ENCODE data around the gene NEMF.
"Not testable (repeated sequence)": the region's sequence is repeated elsewhere in the genome, so short reads cannot be mapped to it uniquely, and the experiment has no call there.

The NEMF gene

DNA sequence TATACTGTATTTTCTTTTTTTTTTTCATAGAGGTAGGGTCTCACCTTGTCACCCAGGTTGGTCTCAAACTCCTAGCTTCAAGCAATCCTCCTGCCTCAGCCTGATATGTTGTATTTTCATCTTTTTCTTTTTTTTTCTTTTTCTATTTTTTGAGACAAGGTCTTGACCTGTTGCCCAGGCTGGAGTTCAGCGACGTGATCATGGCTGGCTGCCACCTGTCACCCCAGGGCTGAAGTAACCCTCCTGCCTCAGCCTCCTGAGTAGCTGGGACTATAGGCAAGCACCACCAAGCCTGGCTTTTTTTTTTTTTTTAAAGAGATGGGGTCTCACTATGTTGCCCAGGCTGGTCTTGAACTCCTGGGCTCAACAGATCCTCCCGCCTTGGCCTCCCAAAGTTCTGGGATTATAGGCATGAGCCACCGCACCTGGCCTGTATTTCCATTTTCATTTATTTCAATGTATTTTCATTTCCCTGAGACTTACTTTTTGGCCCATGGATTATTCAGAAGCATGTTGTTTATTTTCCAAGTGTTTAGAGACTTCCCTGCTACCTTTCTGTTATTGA lies 24.1 kb upstream of the NEMF start:
- no peak for DNase-seq

DNA sequence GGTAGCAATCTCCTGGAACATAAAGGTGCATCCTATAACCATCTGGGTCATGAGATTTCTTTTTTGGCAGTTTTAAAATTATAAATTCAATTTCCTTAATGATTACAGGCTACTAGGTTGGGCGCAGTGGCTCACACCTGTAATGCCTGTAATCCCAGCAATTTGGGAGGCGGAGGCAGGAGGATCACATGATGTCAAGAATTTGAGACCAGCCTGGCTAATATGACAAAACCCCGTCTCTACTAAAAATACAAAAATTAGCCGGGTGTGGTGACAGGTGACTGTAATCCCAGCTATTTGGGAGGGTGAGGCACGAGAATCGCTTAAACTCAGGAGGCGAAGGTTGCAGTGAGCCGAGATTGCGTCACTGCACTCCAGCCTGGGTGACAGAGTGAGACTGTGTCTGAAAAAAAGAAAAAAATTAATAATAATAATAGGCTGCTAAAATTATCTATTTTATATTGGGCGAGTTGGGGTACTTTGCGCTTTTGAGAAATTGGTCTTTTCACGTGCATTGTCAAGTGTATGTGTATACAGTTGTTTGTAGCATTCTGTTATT lies 23.1 kb upstream of the NEMF start:
- DNase-seq: no peak

DNA sequence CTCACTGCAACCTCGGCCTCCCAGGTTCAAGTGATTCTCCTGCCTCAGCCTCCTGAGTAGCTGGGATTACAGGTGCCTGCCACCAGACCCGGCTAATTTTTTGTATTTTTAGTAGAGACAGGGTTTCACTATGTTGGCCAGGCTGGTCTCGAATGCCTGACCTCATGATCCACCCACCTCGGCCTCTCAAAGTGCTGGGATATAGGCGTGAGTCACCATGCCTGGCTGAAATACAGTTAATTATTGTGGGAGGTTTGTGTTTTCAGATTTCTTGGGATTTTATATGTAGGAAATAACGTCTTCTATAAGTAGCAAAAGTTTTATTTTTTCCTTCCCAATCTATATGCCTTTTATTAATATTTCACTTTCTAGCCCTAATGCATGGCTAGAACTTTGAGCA lies 21.0 kb upstream of the NEMF start:
- not testable (repeated sequence) for DNase-seq

DNA sequence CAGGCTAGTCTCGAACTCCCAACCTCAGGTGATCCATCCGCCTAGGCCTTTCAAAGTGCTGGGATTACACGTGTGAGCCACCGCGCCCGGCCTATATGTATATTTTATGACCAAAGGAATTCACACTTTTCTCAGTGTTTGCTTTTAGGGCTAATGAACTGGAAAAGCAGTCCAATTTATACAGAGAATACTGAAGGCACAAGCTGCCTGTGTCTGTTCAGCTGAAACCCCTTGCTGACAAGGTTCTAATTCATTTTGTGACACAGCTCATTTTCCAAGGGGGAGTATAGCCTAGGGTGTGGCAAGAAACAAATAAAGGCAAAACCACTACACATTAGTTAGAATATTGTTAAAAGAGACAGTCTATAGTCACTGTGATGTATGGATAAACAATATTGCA lies 18.3 kb upstream of the NEMF start:
- no peak for DNase-seq

DNA sequence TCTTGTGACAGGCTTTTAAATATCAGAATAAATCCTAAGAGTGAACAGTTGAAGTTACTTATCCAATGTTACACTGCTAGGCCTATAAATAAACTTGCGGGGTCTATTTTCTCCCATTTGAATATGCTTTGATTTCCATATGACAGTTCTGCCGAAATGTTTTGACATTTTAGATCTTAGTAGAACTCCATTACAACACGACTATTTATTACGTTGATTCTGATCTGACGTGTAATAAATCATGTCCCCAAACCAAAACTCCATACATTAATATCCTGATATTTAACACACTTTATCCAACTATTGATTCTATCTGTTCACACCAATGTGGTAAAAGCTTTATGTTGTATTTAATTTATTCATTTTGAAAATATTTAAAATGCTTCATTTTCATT lies 16.1 kb upstream of the NEMF start:
- no peak for DNase-seq

DNA sequence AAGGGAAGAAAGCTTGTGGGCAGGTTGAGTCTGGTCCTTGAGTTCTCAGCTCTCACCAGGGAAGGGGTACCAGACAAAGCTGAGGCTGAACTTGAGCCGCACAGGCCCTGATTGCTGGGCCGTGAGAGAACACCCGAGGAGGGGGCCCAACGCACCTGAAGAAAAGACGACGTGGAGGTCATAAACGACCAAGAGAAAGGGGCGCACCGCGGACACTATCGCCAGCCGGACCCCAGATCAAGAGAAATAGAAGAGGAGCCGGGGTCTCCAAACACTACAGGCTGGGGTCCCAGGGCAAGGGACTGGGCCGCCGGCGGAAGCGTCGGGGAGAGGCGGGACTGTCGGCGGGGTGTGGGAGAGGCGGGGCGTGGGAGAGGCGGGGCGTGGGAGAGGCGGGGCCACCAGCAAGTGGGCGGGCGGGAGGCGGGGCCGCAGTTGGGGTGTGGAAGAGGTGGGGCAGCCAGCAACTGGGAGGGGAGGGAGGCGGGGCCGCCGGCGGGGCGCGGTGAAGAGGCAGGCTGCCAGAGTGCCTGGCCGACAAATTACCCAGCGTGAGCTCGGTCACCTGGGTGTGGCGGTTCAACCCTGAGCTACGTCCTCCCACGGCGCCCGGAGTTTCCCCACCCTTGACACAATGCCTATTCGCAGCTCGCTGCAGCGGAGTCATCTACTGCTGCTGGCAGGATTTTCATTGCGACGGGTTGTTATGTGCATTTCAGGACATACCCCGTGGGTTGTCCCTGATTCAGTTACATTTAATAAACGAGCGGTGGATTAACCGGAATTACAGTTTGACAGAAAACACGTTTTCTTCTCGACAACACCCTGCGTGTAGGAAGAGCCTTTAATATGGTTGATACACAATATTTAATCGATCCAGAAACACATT lies 15.5 kb upstream of the NEMF start:
- peak; percentile 95 to 98 (median 97) for DNase-seq

DNA sequence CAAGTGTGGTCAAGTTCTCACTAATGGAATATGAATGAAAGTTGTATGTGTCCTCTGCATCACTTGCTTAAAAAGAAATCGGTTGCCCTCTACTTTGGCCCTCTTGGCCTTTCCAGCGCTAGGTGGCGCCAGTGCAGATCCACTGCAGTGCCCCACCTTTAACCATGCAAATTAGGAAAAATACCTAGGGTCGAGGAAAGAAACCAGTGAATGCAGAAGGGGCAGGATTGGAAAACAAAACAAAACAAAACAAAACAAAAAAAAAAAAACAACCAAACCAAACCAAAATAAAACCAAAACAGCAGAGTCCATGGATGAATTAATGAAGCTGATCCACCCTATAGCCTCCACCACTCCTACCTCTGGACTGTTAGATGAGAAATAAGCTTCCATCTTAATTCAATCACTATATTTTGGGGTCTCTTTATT lies 12.9 kb upstream of the NEMF start:
- DNase-seq: peak; percentile 53 to 72 (median 67)

DNA sequence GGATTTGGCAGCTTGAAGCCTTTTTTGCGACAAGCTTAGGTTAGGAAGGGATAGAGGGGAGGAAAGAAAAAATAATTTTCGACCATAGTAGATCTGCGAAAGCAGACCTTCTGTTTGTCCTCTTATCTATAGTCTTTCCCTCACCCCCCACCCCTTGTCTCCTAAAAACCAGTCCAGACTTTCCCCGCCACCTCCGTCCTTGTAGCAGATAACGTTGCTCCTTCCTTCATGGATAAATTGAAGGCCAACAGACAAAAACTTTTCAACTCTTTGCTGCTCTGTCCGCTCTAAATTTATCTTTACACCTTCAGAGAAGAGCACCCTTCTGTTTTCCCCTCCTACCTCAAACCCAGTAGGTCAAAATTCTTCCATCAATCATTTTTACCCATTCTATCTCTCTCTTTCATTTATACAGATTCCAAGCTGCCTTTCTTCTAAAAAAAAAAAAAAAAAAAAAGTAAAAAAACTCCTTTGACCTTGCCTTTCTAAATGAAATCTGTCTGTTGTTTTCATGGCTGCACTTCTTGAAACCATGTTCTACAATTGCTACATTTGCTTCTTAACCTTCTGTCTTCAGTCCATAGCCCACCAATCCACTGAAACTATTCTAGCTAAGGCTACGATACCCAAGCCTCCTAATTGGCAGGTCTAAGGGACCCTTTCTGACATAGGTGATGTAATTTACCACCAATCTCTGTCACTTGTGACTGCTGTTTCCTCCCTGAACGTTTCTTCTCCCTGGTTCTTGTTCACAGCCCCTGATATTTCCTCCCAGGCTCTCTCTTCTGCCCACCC lies 11.1 kb upstream of the NEMF start:
- DNase-seq: peak in 2 of 5 experiments; percentile 44 to 75

DNA sequence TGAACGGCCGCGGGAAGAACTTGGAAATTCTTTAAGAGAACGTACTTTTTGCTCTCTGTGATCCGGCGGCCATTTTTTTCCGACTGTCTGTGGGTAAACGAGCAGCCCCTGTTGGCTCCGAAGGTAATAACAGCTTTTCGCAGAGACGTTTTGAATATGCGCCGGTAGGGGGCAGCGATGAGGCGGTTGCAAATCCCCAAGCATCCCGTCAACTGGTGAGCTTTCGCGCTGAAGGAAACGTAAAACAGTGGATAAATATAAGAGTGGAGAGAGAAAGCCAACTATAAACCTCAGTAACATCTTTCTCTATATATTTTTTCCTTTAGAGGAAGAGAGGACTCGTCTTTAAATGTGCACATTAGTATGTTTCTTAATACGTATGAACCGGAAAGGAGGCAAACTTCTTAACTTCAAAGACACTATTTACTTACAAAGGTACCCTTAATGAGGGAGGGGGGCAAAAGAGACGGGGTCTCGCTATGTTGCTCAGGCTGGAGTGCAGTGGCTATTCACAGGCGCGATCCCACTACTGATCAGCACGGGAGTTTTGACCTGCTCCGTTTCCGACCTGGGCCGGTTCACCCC lies 9.6 kb upstream of the NEMF start:
- DNase-seq: peak; percentile 52 to 89 (median 74)

DNA sequence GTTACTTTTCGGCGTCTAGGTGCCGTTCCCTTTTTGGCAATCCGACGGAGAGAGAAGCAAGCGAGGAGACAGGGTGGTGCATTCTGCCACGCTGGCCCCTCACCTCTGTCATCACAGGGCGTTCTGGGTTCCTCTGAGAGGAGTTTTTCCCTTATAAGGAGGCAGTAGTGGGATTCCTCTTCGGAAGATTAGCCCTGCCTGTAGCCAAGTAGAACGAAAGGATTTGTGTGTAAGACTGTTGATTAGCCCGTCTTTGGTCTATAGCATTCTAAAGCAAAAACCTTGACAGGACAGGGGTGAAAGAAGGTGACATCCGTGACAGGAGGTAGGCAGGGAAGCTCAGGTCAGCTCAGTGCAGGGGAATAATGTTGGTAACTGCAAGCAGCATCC lies 9.1 kb upstream of the NEMF start:
- peak in 3 of 5 experiments; percentile 31 to 59 (median 38) for DNase-seq

DNA sequence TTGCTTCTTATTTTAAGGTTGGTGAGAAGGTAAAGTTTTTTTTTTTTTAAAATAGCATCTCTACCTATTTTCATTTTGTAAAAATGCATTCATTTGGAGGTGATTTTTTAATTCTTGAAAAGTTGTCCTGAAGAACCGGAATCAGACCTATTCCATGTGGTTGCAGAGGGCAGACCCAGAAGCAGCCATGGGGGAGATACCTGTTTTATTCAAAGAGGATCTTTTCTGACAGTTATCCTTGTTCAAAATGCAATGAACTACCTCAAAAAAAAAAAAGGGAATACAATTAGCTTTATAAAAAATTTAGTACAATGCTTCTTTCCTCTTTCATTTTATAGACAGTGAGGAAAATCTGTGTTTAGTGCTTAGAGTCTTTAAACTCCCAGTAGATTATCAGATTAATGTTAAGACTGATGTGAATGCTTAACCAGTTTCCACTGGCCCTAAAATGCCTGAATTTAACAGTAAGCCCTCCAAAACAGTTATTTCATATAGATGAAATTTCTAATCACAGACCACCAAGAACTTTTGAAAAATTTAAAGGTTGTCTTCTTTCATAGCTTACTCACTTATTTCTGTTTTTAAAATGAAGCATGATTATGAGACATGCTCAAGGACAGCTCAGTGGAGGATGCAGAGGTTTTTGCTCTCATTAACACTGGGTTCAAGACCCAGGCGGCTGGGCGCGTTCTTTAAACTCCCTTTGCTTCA lies 8.6 kb upstream of the NEMF start:
- peak in 1 of 5 experiments; percentile 89 for DNase-seq

DNA sequence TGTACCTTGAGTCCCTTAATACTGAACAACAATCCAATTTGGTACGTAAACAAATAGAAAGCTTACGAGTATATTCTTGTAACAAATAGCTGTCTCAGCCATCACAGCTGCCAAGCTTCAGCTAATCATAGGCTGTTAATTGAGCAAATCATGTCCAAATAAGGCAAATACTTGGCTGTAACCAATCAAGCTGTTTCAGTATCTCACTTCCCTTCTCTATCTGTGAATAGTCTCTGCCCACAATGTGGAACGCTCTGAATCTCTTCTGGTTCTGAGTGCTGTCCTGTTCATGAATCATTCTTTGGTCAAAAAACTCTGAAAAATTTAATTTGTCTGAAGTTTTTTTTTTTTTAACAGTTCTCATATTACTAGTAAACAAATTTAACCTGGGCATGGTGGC lies 5.8 kb upstream of the NEMF start:
- peak in 1 of 5 experiments; percentile 51 for DNase-seq

DNA sequence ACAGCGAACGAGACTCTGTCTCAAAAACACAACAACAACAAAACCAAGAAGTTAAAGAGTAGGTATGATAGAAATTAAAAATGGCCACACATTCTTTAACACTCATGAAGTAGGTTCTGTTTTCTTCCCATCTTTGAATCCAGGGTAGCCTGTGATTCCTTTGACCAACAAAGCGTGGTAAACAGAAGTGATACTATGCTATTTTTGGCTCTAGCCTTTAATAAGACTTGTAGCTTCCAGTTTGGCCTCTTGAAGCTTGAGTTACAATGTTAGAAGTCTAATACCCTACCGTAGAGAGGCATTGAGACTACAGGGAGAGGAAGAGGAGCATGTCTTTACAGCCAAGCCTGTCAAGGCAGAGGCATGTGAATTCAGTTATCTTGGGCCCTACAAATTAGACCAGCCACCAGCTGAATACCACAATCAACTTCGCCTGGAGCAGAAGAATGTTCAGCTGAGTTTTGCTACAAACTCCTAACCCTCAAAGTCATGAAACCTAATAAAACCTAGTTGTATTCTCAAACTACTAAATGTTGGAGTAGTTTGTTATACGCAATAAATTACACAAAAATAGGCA lies 4.9 kb upstream of the NEMF start:
- no peak for DNase-seq

DNA sequence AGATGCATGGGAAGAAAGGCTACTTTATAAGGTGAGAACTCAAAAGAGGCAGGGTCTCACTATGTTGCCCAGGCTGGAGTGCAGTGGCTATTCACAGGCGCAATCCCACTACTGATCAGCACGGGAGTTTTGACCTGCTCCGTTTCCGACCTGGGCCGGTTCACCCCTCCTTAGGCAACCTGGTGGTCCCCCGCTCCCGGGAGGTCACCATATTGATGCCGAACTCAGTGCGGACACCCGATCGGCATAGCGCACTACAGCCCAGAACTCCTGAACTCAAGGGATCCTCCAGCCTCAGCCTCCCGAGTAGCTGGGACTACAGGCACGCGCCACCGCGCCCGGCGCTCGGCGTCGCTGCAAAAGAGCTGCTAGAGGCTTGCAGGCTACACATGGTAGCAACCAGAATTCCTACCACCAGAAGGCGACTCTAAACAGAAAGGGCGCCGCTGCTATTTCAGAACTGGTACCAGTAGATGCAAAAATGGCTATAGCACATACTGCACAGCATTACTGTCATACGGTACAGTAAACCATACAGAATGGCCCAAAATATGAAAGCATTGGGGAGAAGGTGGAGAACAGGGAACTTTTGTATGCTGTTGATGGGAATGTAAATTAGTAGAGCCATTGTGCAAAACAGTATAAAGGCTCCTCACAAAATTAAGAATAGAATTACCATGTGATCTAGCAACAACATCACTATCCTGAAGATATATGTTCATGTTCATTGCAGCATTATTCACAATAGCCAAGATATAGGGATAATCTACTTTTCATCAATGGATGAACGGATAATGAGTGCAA lies 1.2 kb upstream of the NEMF start:
- DNase-seq: peak; percentile 27 to 87 (median 57)

DNA sequence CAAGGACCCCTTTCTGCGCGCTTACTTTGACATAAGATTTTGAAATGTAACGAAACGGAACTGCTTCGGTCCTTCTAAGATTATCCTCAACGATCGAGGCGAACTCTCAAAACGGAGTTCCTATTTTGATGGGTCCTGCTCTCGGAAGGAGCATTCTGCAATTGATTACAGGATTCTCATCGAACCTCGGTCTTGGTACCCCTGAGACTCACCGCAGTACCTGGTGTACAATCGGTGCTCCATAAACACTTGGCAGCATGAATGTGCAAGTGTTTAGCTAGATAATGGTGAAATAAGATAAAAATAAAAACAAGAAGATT lies 530 bp upstream of the NEMF start:
- no peak for DNase-seq

DNA sequence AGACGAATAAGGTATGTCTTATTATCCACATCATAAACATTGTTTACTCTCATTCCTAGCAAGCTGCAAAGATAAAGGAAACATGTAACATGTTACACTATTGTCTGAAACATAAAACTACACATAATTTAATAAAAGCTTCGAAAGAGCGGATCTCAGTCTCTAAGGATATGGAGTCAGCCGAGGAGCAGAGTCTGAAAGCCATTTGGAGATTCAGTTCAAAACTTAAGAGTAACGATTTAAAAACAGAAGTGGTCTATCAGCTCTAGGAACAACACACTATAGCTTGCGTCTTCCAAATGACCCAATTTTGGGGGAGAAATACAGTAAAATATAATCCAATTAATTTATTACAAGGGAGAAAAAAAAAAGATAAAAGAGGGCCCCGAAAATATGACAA lies 775 bp downstream of the NEMF start:
- DNase-seq: no peak

DNA sequence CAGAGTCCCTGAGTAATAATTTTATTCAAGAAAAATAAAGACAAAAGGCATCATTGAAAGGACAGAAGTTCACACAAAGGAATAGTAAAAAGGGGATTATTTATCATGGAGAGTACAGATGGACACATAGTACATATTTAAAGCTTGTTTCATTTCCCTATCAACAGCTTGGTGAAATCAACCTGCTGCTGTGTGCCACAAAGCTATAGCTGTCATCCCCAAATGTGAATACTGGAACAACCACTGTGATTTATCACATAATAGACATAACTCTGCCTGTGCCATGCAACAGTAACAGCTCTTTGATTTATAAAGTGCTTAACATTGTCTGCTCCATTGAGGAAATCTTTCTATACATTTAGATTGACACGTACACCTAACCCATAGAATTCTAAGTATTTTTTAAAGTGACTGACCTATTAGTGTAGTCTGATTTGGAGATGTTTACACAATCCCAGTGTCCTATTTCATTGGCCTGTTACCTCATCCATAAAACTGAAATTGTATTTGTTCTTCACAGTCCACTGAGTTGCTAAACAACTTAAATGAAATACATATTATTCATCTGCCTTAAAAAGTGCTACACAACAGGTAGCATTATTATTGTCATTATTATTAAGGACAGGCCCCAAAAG lies 3.3 kb downstream of the NEMF start:
- no peak for DNase-seq

DNA sequence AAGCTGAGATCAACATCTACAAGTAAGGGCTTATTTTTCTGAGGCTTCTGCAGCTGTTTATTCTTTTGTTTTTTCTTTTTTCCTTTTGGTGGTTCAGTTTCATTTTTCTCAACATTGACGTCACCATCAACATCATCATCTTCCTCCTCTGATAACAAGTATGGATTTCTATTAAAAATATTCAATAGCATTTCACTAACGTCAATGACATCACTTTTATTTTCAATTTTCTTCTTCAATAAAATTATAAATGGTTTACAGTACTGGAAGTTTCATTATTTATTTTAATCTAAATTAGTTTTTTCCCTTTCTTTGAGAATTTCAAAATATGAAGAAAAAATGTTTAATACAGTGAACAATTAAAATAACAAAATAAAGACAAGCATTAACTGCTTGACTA lies 23.9 kb downstream of the NEMF start:
- DNase-seq: no peak

DNA sequence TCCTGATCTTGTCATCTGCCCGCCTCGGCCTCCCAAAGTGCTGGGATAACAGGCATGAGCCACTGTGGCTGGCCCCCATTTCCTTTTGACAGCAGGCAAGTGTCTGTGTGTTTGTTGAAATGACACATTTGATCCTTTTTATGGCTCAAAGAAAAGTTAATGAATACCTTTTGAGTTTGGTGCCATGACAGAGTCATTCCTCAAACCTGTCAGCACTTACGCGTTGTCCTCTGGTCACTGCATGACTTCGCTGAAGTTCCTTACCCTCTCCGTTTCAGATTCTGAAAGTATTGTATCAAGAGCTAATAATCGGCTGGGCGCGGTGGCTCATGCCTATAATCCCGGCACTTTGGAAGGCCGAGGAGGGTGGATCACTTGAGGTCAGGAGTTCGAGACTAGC lies 32.4 kb downstream of the NEMF start:
- no peak for DNase-seq

DNA sequence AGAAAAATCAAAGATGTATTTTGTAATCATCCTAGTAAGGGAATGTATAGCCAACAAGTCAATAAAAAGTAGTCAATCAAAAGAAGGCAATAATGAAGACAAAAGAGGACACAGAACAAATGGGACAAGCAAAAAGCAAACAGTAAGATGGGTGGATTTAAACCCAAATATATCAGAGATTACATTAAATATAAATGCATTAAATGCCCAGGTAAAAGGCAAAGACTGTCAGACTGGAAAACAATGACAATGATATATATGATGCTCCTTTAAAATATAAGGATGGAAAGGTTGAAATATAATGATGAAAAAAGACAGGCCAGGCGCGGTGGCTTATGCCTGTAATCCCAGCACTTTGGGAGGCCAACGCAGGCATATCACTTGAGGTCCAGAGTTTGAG lies 35.7 kb downstream of the NEMF start:
- no peak for DNase-seq

DNA sequence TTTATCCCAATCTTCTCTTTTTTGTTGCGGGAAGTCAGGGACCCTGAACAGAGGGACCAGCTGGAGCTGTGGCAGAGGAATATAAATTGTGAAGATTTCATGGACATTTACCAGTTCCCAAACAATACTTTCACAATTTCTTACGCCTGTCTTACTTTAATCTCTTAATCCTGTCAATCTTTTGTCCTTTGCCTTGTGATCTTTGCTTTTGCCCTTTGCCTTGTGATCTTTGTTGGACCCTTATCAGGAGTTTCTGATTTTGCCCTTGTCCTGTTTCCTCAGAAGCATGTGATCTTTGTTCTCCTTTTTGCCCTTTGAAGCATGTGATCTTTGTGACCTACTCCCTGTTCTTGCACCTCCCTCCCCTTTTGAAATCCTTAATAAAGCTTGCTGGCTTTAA lies 36.5 kb downstream of the NEMF start:
- DNase-seq: not testable (repeated sequence)

Data from T-helper 2 cell (primary cell).